Ovary (tissue), 3 donors: ENCODE results near the gene DERA.

Source experiments
- EP300 ChIP-seq: sonication (generic); formaldehyde crosslinking; IDR thresholded peaks from one replicate; pipeline ENCODE4 v1.6.1; 2017; ENCODE audit warnings: antibody characterized with exemption
- POLR2A ChIP-seq: fragments of 450-650 bp; IDR thresholded peaks from one replicate; pipeline ENCODE4 v1.6.1; 2017; ENCODE audit warnings: antibody characterized with exemption, mild to moderate bottlenecking, moderate library complexity
- TF ChIP-seq, protein P1 (sequence below), 3 donors: fragments of 450-650 bp in 2 of 3; fragments of 200-600 bp in 1 of 3; IDR thresholded peaks; one replicate each; pipeline versions ENCODE4 v1.5.1 to v1.8.0; 2016 to 2022; ENCODE audit warnings: antibody characterized with exemption in 3 of 3, mild to moderate bottlenecking in 1 of 3
- donor health status: DM: no; HTN: no; CAD: no.

- TF ChIP-seq, protein P1, sequence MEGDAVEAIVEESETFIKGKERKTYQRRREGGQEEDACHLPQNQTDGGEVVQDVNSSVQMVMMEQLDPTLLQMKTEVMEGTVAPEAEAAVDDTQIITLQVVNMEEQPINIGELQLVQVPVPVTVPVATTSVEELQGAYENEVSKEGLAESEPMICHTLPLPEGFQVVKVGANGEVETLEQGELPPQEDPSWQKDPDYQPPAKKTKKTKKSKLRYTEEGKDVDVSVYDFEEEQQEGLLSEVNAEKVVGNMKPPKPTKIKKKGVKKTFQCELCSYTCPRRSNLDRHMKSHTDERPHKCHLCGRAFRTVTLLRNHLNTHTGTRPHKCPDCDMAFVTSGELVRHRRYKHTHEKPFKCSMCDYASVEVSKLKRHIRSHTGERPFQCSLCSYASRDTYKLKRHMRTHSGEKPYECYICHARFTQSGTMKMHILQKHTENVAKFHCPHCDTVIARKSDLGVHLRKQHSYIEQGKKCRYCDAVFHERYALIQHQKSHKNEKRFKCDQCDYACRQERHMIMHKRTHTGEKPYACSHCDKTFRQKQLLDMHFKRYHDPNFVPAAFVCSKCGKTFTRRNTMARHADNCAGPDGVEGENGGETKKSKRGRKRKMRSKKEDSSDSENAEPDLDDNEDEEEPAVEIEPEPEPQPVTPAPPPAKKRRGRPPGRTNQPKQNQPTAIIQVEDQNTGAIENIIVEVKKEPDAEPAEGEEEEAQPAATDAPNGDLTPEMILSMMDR (IDR thresholded peaks at IDR 0.05) = no peak
- no peak for TF ChIP-seq POLR2A
- TF ChIP-seq EP300 = no peak
These were observed 24.6 kb upstream of the DERA start for GRCh38 chr12:15886372-15887042.
